Measurements from ENCODE around the gene PAM16. TPM values are rescaled to one million over a fixed set of nuclear protein-coding genes. Genes with fewer than 3 reads are reported as not detected.

Gene PAM16
- total and polyA plus RNA-seq, 4 donors: 14.0 to 70.5 (median 29.6) TPM

GRCh38 chr16:4359914-4360313 is 8.8 kb upstream of the PAM16 start:
- H3K9ac ChIP-seq (ENCODE audit: low read depth in 1 of 2, low read length in 2 of 2): no peak overlapping the region
- WGBS: 95% methylated on average over 3 of the region's 3 CpGs
- H3K36me3 ChIP-seq (ENCODE audit: control insufficient read depth in 4 of 4, insufficient read depth in 3 of 4, low read depth in 1 of 4, low read length in 3 of 4): peaks cover 0 to 9% (median 6%) of the 10 kb centered on the region in 4 donors
- no peaks in the 10 kb centered on the region for H3K9me3 ChIP-seq (ENCODE audit: control insufficient read depth in 4 of 4, low read length in 3 of 4)
- DNase-seq (ENCODE audit: low spot score): no peak
- peaks cover 0 to 4% (median 1%) of the 10 kb centered on the region in 4 donors for H3K4me1 ChIP-seq (ENCODE audit: control insufficient read depth in 4 of 4, insufficient read depth in 4 of 4, low read length in 3 of 4)
- H3K4me3 ChIP-seq (ENCODE audit: low read depth in 1 of 3, low read length in 3 of 3): no peak overlapping the region
- TF ChIP-seq TAF1 (conservative IDR thresholded peaks at IDR 0.05) (no peak), NR2F2 (IDR thresholded peaks at IDR 0.05) (no peak), CTCF (IDR thresholded peaks at IDR 0.05; ENCODE audit: low read depth, low read length, missing input control) (no peak)
- H3K27ac ChIP-seq (ENCODE audit: low read depth in 1 of 2, low read length in 2 of 2): no peak overlapping the region
- no peaks in the 10 kb centered on the region for H3K27me3 ChIP-seq (ENCODE audit: control insufficient read depth in 4 of 4, insufficient read depth in 4 of 4, low read length in 3 of 4)

GRCh38 chr16:4358831-4359561 is 7.9 kb upstream of the PAM16 start:
- Histone ChIP-seq H3K4me1 (ENCODE audit: control insufficient read depth in 4 of 4, insufficient read depth in 4 of 4, low read length in 3 of 4) (peaks cover 0 to 4% (median 1%) of the 10 kb centered on the region in 4 donors), H3K27ac (ENCODE audit: low read depth in 1 of 2, low read length in 2 of 2) (no peak overlapping the region), H3K9me3 (ENCODE audit: control insufficient read depth in 4 of 4, low read length in 3 of 4) (no peaks in the 10 kb centered on the region), H3K27me3 (ENCODE audit: control insufficient read depth in 4 of 4, insufficient read depth in 4 of 4, low read length in 3 of 4) (no peaks in the 10 kb centered on the region), H3K36me3 (ENCODE audit: control insufficient read depth in 4 of 4, insufficient read depth in 3 of 4, low read depth in 1 of 4, low read length in 3 of 4) (peaks cover 0 to 9% (median 4%) of the 10 kb centered on the region in 4 donors), H3K9ac (ENCODE audit: low read depth in 1 of 2, low read length in 2 of 2) (no peak overlapping the region), H3K4me3 (ENCODE audit: low read depth in 1 of 3, low read length in 3 of 3) (no peak overlapping the region)
- peak in 1 of 2 donors; percentile 41 for TF ChIP-seq RXRA (IDR thresholded peaks at IDR 0.05)
- no peak for TF ChIP-seq JUND (IDR thresholded peaks at IDR 0.05)
- peak; percentile 24 for TF ChIP-seq NR2F2 (IDR thresholded peaks at IDR 0.05)
- TF ChIP-seq YY1 (IDR thresholded peaks at IDR 0.05): no peak
- no peak for TF ChIP-seq GABPA (IDR thresholded peaks at IDR 0.05 in 1 of 2, conservative IDR thresholded peaks at IDR 0.05 in 1 of 2)
- TF ChIP-seq HNF4G (IDR thresholded peaks at IDR 0.05): no peak
- no peak for TF ChIP-seq EGR1 (IDR thresholded peaks at IDR 0.05; ENCODE audit: low read depth in 2 of 2)
- TF ChIP-seq RAD21 (IDR thresholded peaks at IDR 0.05): peak; percentile 87 to 93
- TF ChIP-seq CTCF (IDR thresholded peaks at IDR 0.05; ENCODE audit: low read depth, low read length, missing input control): peak; percentile 91
- peak; percentile 80 for DNase-seq (ENCODE audit: low spot score)
- WGBS: 43% methylated on average over 19 of the region's 19 CpGs

GRCh38 chr16:4358236-4358635 is 7.1 kb upstream of the PAM16 start:
- H3K36me3 ChIP-seq (ENCODE audit: control insufficient read depth in 4 of 4, insufficient read depth in 3 of 4, low read depth in 1 of 4, low read length in 3 of 4): peaks cover 0 to 9% (median 4%) of the 10 kb centered on the region in 4 donors
- peaks cover 0 to 4% (median 1%) of the 10 kb centered on the region in 4 donors for H3K4me1 ChIP-seq (ENCODE audit: control insufficient read depth in 4 of 4, insufficient read depth in 4 of 4, low read length in 3 of 4)
- DNase-seq (ENCODE audit: low spot score): no peak
- H3K9me3 ChIP-seq (ENCODE audit: control insufficient read depth in 4 of 4, low read length in 3 of 4): no peaks in the 10 kb centered on the region
- H3K27ac ChIP-seq (ENCODE audit: low read depth in 1 of 2, low read length in 2 of 2): no peak overlapping the region
- WGBS: 95% methylated on average over 19 of the region's 19 CpGs
- no peak overlapping the region for H3K4me3 ChIP-seq (ENCODE audit: low read depth in 1 of 3, low read length in 3 of 3)
- TF ChIP-seq NR2F2 (IDR thresholded peaks at IDR 0.05) (no peak), RXRA (IDR thresholded peaks at IDR 0.05) (no peak), REST (IDR thresholded peaks at IDR 0.05) (no peak), FOXA2 (IDR thresholded peaks at IDR 0.05) (no peak), GABPA (IDR thresholded peaks at IDR 0.05 in 1 of 2, conservative IDR thresholded peaks at IDR 0.05 in 1 of 2) (no peak), TAF1 (conservative IDR thresholded peaks at IDR 0.05) (no peak)
- TF ChIP-seq, protein P1, sequence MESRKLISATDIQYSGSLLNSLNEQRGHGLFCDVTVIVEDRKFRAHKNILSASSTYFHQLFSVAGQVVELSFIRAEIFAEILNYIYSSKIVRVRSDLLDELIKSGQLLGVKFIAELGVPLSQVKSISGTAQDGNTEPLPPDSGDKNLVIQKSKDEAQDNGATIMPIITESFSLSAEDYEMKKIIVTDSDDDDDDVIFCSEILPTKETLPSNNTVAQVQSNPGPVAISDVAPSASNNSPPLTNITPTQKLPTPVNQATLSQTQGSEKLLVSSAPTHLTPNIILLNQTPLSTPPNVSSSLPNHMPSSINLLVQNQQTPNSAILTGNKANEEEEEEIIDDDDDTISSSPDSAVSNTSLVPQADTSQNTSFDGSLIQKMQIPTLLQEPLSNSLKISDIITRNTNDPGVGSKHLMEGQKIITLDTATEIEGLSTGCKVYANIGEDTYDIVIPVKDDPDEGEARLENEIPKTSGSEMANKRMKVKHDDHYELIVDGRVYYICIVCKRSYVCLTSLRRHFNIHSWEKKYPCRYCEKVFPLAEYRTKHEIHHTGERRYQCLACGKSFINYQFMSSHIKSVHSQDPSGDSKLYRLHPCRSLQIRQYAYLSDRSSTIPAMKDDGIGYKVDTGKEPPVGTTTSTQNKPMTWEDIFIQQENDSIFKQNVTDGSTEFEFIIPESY (IDR thresholded peaks at IDR 0.05): no peak
- H3K27me3 ChIP-seq (ENCODE audit: control insufficient read depth in 4 of 4, insufficient read depth in 4 of 4, low read length in 3 of 4): no peaks in the 10 kb centered on the region
- no peak overlapping the region for H3K9ac ChIP-seq (ENCODE audit: low read depth in 1 of 2, low read length in 2 of 2)
